HG03060 (cell line): ENCODE measurements around the gene ABLIM1.

Source experiments
- ATAC-seq: cut with Tn5 transposase; IDR thresholded peaks from one replicate; pipeline ENCODE4 v1.9.1; 2021; ENCODE audit warnings: low read depth, moderate number of reproducible peaks; ENCODE audit not compliant: unreplicated experiment

Gene ABLIM1

GRCh38 chr10:114430688-114431413, 227.2 kb downstream of the ABLIM1 start:
- ATAC-seq = no peak

- ATAC-seq = no peak
These were observed 228.3 kb downstream of the ABLIM1 start for GRCh38 chr10:114429581-114430335.

- no peak for ATAC-seq
These were observed 230.8 kb downstream of the ABLIM1 start for GRCh38 chr10:114427124-114427852.

GRCh38 chr10:114426476-114426875, 231.6 kb downstream of the ABLIM1 start:
- ATAC-seq = no peak

- ATAC-seq = no peak
These were observed 237.1 kb downstream of the ABLIM1 start for GRCh38 chr10:114420811-114421485.

- ATAC-seq = no peak
These were observed 240.0 kb downstream of the ABLIM1 start for GRCh38 chr10:114418109-114418508.

- ATAC-seq = no peak
These were observed 244.9 kb downstream of the ABLIM1 start for GRCh38 chr10:114412907-114413797.

GRCh38 chr10:114408968-114409444, 249.1 kb downstream of the ABLIM1 start:
- ATAC-seq = no peak

- no peak for ATAC-seq
These were observed 249.7 kb downstream of the ABLIM1 start for GRCh38 chr10:114408112-114408967.

- ATAC-seq = no peak
These were observed 251.6 kb downstream of the ABLIM1 start for GRCh38 chr10:114406455-114406854.

GRCh38 chr10:114405011-114405350, 253.1 kb downstream of the ABLIM1 start:
- ATAC-seq = no peak

GRCh38 chr10:114404171-114405010, 253.7 kb downstream of the ABLIM1 start, which contains the start of gene AFAP1L2:
AFAP1L2 (minus strand) TSS chr10:114404502; CDS start chr10:114404455, 47 bp downstream.
- ATAC-seq = no peak

- no peak for ATAC-seq
These were observed 254.4 kb downstream of the ABLIM1 start for GRCh38 chr10:114403541-114404161.

GRCh38 chr10:114402871-114403540, 255.1 kb downstream of the ABLIM1 start:
- no peak for ATAC-seq

- no peak for ATAC-seq
These were observed 255.8 kb downstream of the ABLIM1 start for GRCh38 chr10:114402233-114402632.

GRCh38 chr10:114401195-114401791, 256.8 kb downstream of the ABLIM1 start:
- ATAC-seq = no peak
